ENCODE results near the gene TSPAN14.

GRCh38 chr10:80480852-80481251, 26.7 kb downstream of the TSPAN14 start:
- TF ChIP-seq NFATC4 (CRISPR knock-in tag; IDR thresholded peaks at IDR 0.05): no peak
- TF ChIP-seq NR1H2 (CRISPR knock-in tag; IDR thresholded peaks at IDR 0.05): no peak
- no peak for TF ChIP-seq CTCF (IDR thresholded peaks at IDR 0.05)
- TF ChIP-seq ZNF281 (CRISPR knock-in tag; IDR thresholded peaks at IDR 0.05): no peak
- no peak for TF ChIP-seq TP53 (CRISPR knock-in tag; IDR thresholded peaks at IDR 0.05)
- no peak for TF ChIP-seq OVOL2 (CRISPR knock-in tag; IDR thresholded peaks at IDR 0.05; ENCODE audit: borderline replicate concordance)
- no peak for TF ChIP-seq HMGXB4 (CRISPR knock-in tag; IDR thresholded peaks at IDR 0.05)
- no peak for TF ChIP-seq PRDM15 (CRISPR knock-in tag; IDR thresholded peaks at IDR 0.05)
- no peak for TF ChIP-seq NR2C2 (CRISPR knock-in tag; IDR thresholded peaks at IDR 0.05)
- TF ChIP-seq NFYB (CRISPR knock-in tag; conservative IDR thresholded peaks at IDR 0.05; ENCODE audit: low read depth): no peak
- TF ChIP-seq MAX (CRISPR knock-in tag; IDR thresholded peaks at IDR 0.05): no peak

Measured in WTC11 (cell line).